Ovary (tissue), 9 donors: ENCODE results near the gene IZUMO3. TPM values are rescaled to one million over a fixed set of nuclear protein-coding genes. Genes with fewer than 3 reads are reported as not detected.

Experiments
- DNase-seq, 5 donors: peaks; one replicate each; pipeline ENCODE4 v3.0.0-alpha.2; 2019 to 2020
- H3K27ac ChIP-seq, 2 donors: fragments of 200-600 bp; one replicate each; pipeline versions ENCODE4 v1.5.1 to v1.8.0; 2019 to 2022
- H3K27me3 ChIP-seq: fragments of 200-600 bp; one replicate; pipeline ENCODE4 v1.8.0; 2022
- H3K36me3 ChIP-seq: fragments of 200-600 bp; sonication (generic); one replicate; pipeline ENCODE4 v1.5.1; 2019
- H3K4me1 ChIP-seq: one replicate; pipeline ENCODE4 v1.8.1; 2013; ENCODE audit warnings: mild to moderate bottlenecking, moderate library complexity; ENCODE audit not compliant: insufficient read depth
- H3K4me3 ChIP-seq: fragments of 200-600 bp; sonication (generic); one replicate; pipeline ENCODE4 v1.5.1; 2017
- H3K9me3 ChIP-seq, 2 donors: fragments of 200-600 bp in 1 of 2; sonication (generic) in 1 of 2; one replicate each; pipeline versions ENCODE4 v1.5.1 to v1.8.1; 2013 to 2019; ENCODE audit warnings: mild to moderate bottlenecking in 1 of 2, moderate library complexity in 1 of 2
- CTCF ChIP-seq, 3 donors: fragments of 450-650 bp in 2 of 3; fragments of 200-600 bp in 1 of 3; IDR thresholded peaks; one replicate each; pipeline versions ENCODE4 v1.5.1 to v1.8.0; 2016 to 2022; ENCODE audit warnings: antibody characterized with exemption in 3 of 3, mild to moderate bottlenecking in 1 of 3
- EP300 ChIP-seq: sonication (generic); formaldehyde crosslinking; IDR thresholded peaks from one replicate; pipeline ENCODE4 v1.6.1; 2017; ENCODE audit warnings: antibody characterized with exemption
- POLR2A ChIP-seq: fragments of 450-650 bp; IDR thresholded peaks from one replicate; pipeline ENCODE4 v1.6.1; 2017; ENCODE audit warnings: antibody characterized with exemption, mild to moderate bottlenecking, moderate library complexity
- WGBS, 3 donors: extraction: QIAGEN DNeasy Blood & Tissue Kit in 1 of 3; methylation state at CpG; one replicate each; pipeline versions ENCODE4 v1.1.5 to v1.1.7; 2013 to 2017; 5-methylcytosine and 5-hydroxymethylcytosine counted together
- intact Hi-C, 4 donors: fragments of 100-400 bp; cut with DNase I; formaldehyde crosslinking; loops; one replicate each; pipeline versions ENCODE4 v1.11.0 to v1.15.1; 2022 to 2023
- polyA plus RNA-seq, 2 donors: library from polyadenylated mRNA; stranded (reverse); fragments of 200-250 nt in 1 of 2; fragments of 350-450 nt in 1 of 2; fragmentation: Illumina TruSeq in 1 of 2; extraction: RNeasy Lipid Tissue Mini Kit (QIAGEN cat#74804) in 1 of 2; gene quantifications; one replicate each; pipeline ENCODE4 v1.2.3, GENCODE V29; 2013 to 2014
- total RNA-seq, 7 donors: library from RNA; depleted of rRNA in 2 of 7; stranded (reverse); fragments of >200 nt in 2 of 7; fragmentation: NEBNext Ultra II Directional in 3 of 7; extraction: Animal tissue kit (Norgen Biotek cat#: 25700) in 3 of 7; gene quantifications; one replicate each; pipeline versions ENCODE4 v1.1.0 to v1.2.4, GENCODE V29; 2016 to 2023
- donor health status: DM: no; HTN: no; CAD: no; lungs with moderate emphysema.
- donor health status: DM: no; HTN: no; CAD: no.
- donor health status: Bipolar disorder and iron deficiency.
- donor health status: DM: yes; HTN: yes; CAD: no.
- donor health status: DM: no; HTN: no; CAD: no.
- donor health status: DM: yes; HTN: yes; CAD: no.

IZUMO3 gene
- total and polyA plus RNA-seq, 9 donors, result not detected

GRCh38 chr9:24509850-24510249 is 35.8 kb downstream of the IZUMO3 start:
- no peaks in the 10 kb centered on the region for H3K4me1 ChIP-seq
- no peak for DNase-seq
- peaks cover 0 to 4% of the 10 kb centered on the region in 2 donors for H3K9me3 ChIP-seq
- H3K4me3 ChIP-seq, result no peak overlapping the region
- H3K36me3 ChIP-seq, result no peaks in the 10 kb centered on the region
- WGBS, 3 donors, result 87 to 95% (median 92%) methylated on average over 3 of the region's 3 CpGs
- intact Hi-C loops, result no loop called here
- TF ChIP-seq POLR2A (no peak), CTCF (IDR thresholded peaks at IDR 0.05) (no peak), EP300 (no peak)
- H3K27ac ChIP-seq, result no peak overlapping the region
- H3K27me3 ChIP-seq, result no peaks in the 10 kb centered on the region

GRCh38 chr9:24504521-24504920 is 41.2 kb downstream of the IZUMO3 start:
- intact Hi-C loops, result no loop called here
- H3K27me3 ChIP-seq, result no peaks in the 10 kb centered on the region
- WGBS, 3 donors, result 85 to 95% (median 89%) methylated on average over 3 of the region's 3 CpGs

DNA sequence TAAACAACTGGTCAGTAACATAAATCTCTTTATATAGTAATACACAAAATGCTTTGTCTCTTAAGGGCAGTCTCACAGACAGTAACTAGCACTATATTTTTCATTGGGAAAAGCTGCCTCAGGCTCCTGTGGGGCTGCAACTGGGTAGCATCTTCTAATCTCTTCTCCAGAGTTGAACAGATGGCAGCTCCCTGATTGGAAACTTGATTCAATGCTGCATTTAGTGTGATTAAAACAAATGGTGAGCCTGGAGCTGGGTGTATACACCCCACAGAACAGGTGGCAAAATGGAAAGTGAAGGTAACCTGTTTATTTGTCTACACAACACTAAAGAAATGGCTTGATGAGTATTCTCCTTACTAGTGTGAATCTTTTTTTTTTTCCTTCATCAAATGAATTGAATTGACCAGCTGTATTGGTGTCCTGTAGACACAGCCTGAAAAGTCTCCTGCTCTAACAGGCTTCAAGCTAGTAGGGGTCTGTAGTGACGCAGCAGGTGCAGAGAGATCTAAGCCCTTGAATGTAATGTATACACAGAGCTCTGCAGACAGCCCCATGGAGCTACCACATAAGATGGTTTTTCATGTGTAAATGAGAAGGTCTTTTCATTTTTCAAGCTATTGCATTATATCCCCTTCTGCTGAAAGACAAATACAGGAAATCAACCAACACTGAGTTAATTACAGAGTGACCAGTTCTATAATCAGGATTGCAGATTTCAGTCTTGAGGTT is 43.3 kb downstream of the IZUMO3 start:
- no peak for DNase-seq
- Histone ChIP-seq H3K9me3 (no peaks in the 10 kb centered on the region), H3K4me3 (no peak overlapping the region), H3K27me3 (no peaks in the 10 kb centered on the region), H3K36me3 (no peaks in the 10 kb centered on the region), H3K27ac (no peak overlapping the region), H3K4me1 (no peaks in the 10 kb centered on the region)
- no peak for TF ChIP-seq POLR2A
- TF ChIP-seq EP300, result no peak
- TF ChIP-seq CTCF (IDR thresholded peaks at IDR 0.05), result no peak
- WGBS, 3 donors, result 93 to 97% (median 96%) methylated on average over 1 of the region's 1 CpG
- intact Hi-C loops, result no loop called here

More at GRCh38 chr9:24504521-24504920, 41.2 kb downstream of the IZUMO3 start:
- TF ChIP-seq POLR2A (no peak), CTCF (IDR thresholded peaks at IDR 0.05) (no peak), EP300 (no peak)
- no peaks in the 10 kb centered on the region for H3K4me1 ChIP-seq
- no peaks in the 10 kb centered on the region for H3K36me3 ChIP-seq
- no peak overlapping the region for H3K4me3 ChIP-seq
- H3K9me3 ChIP-seq, result no peaks in the 10 kb centered on the region
- no peak overlapping the region for H3K27ac ChIP-seq
- DNase-seq, result no peak

DNA sequence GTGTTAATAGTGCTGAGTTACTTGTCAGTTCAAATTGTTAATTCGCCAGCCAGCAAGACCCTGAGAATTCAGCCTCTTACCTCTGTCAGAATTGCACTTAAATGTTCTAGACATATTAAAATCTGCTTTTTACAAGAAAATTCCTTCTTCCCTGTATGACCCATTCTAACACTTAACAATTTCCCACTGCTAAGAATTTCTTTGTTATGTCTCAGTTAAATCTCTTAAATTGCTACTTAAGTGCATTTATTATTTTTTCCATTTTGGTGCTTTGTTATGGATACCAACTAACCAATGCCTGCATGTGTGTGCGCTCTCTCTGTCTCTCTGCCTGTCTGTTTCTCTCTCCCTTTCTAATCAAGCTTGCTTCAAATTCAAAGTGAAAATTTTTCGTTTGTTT is 44.9 kb downstream of the IZUMO3 start:
- intact Hi-C loops, result no loop called here
- no peak overlapping the region for H3K4me3 ChIP-seq

More for the DNA sequence above, 44.9 kb downstream of the IZUMO3 start:
- no peaks in the 10 kb centered on the region for H3K4me1 ChIP-seq
- no peak for TF ChIP-seq EP300
- TF ChIP-seq CTCF (IDR thresholded peaks at IDR 0.05), result no peak
- no peak for TF ChIP-seq POLR2A
- H3K9me3 ChIP-seq, result no peaks in the 10 kb centered on the region
- H3K27ac ChIP-seq, result no peak overlapping the region
- H3K27me3 ChIP-seq, result no peaks in the 10 kb centered on the region
- 47 to 58% (median 48%) methylated on average over 3 of the region's 3 CpGs for WGBS, 3 donors
- no peak for DNase-seq
- H3K36me3 ChIP-seq, result no peaks in the 10 kb centered on the region
